H1 (cell line): ENCODE measurements around the gene INO80. TPM values are rescaled to one million over a fixed set of nuclear protein-coding genes. Genes with fewer than 3 reads are reported as not detected.

Experiments used
- CTCF ChIA-PET: fragments of 300-600 bp; sonication (Branson Sonifier 250); formaldehyde crosslinking; loops from one replicate; lab custom pipeline; 2021; ENCODE audit not compliant: partially characterized antibody; lab: Charles Lee
- POLR2A ChIA-PET: fragments of 300-600 bp; sonication (Branson Sonifier 250); formaldehyde crosslinking; loops from one replicate; lab custom pipeline; 2021; ENCODE audit warnings: inconsistent platforms; ENCODE audit not compliant: partially characterized antibody; lab: Charles Lee
- DNase-seq, 2 experiments: peaks; one replicate each; pipeline versions ENCODE4 v3.0.0 to v3.0.0-alpha.2; 2010 to 2022; ENCODE audit warnings: low spot score in 2 of 2, low read depth in 1 of 2, mixed read lengths in 1 of 2
- FAIRE-seq: peaks from 2 replicates; lab custom pipeline; 2011; peaks lifted over from hg19 to GRCh38; lab: Jason Lieb, UNC
- H2AFZ ChIP-seq: 2 replicates; pipeline ENCODE4 v1.8.1; 2012; ENCODE audit warnings: low read length, inconsistent platforms
- H2AK5ac ChIP-seq: 2 replicates; pipeline ENCODE4 v1.6.1; 2013; ENCODE audit warnings: low read depth, low read length
- H2BK120ac ChIP-seq: replicated peaks from 2 replicates; pipeline ENCODE3; 2013; ENCODE audit warnings: low read depth, low read length, inconsistent platforms
- H2BK12ac ChIP-seq: 2 replicates; pipeline ENCODE4 v1.6.1; 2013; ENCODE audit warnings: low read depth, low read length
- H2BK15ac ChIP-seq: 2 replicates; pipeline ENCODE4 v1.6.1; 2013; ENCODE audit warnings: low read length
- H2BK20ac ChIP-seq: 2 replicates; pipeline ENCODE4 v1.6.1; 2013; ENCODE audit warnings: low read length
- H2BK5ac ChIP-seq: 2 replicates; pipeline ENCODE4 v1.6.1; 2013; ENCODE audit warnings: low read depth, low read length
- H3K14ac ChIP-seq: 2 replicates; pipeline ENCODE4 v1.6.1; 2013; ENCODE audit warnings: inconsistent platforms; ENCODE audit not compliant: insufficient read length
- H3K18ac ChIP-seq: 2 replicates; pipeline ENCODE4 v1.6.1; 2013; ENCODE audit warnings: low read length; ENCODE audit errors: extremely low read depth
- H3K23ac ChIP-seq: 2 replicates; pipeline ENCODE4 v1.6.1; 2013; ENCODE audit warnings: inconsistent platforms; ENCODE audit not compliant: insufficient read length
- H3K23me2 ChIP-seq: 2 replicates; pipeline ENCODE4 v1.6.1; 2013; ENCODE audit warnings: low read depth, low read length
- H3K27ac ChIP-seq: 2 replicates; pipeline ENCODE4 v1.6.1; 2011; ENCODE audit warnings: low read depth, low read length, inconsistent platforms
- H3K27me3 ChIP-seq, 4 experiments: replicated peaks in 1 of 4; 1 replicate in 1 of 4; 2 replicates in 3 of 4; pipeline versions ENCODE4 v1.6.1 to v1.8.1; 2011 to 2013; ENCODE audit warnings: low read length in 3 of 4, mild to moderate bottlenecking in 3 of 4, inconsistent platforms in 2 of 4, mixed read lengths in 2 of 4, moderate library complexity in 1 of 4; ENCODE audit not compliant: control insufficient read depth in 3 of 4, insufficient read depth in 3 of 4; ENCODE audit errors: extremely low read depth in 1 of 4
- H3K36me3 ChIP-seq, 4 experiments: 2 replicates each; pipeline versions ENCODE4 v1.6.1 to v1.8.1; 2011 to 2013; ENCODE audit warnings: mild to moderate bottlenecking in 4 of 4, low read length in 3 of 4, moderate library complexity in 2 of 4, control low read depth in 1 of 4, inconsistent platforms in 1 of 4; ENCODE audit not compliant: insufficient read depth in 4 of 4, control insufficient read depth in 2 of 4
- H3K4ac ChIP-seq: replicated peaks from 2 replicates; pipeline ENCODE3; 2013; ENCODE audit warnings: low read length, low read depth, mixed read lengths, inconsistent platforms; ENCODE audit not compliant: insufficient read length
- H3K4me1 ChIP-seq, 4 experiments: replicated peaks in 1 of 4; 1 replicate in 1 of 4; 2 replicates in 3 of 4; pipeline versions ENCODE4 v1.6.1 to v1.8.1; 2011 to 2013; ENCODE audit warnings: low read length in 3 of 4, inconsistent platforms in 2 of 4, mixed read lengths in 1 of 4; ENCODE audit not compliant: insufficient read depth in 4 of 4, control insufficient read depth in 3 of 4
- H3K4me2 ChIP-seq, 2 experiments: 2 replicates each; pipeline versions ENCODE4 v1.6.1 to v1.8.1; 2011 to 2013; ENCODE audit warnings: low read depth in 2 of 2, low read length in 2 of 2, control low read depth in 1 of 2, inconsistent platforms in 1 of 2, mild to moderate bottlenecking in 1 of 2; ENCODE audit not compliant: insufficient read depth in 1 of 2
- H3K4me3 ChIP-seq, 4 experiments: fragments of 200-600, 300-600 bp in 1 of 4; sonication (generic), shearing (Covaris generic), sonication (Bioruptor Twin) in 1 of 4; 2 replicates each; pipeline versions ENCODE4 v1.5.1 to v1.8.1; 2011 to 2016; ENCODE audit warnings: low read length in 4 of 4, low read depth in 3 of 4, control low read depth in 2 of 4, inconsistent platforms in 2 of 4, mild to moderate bottlenecking in 2 of 4, mixed read lengths in 1 of 4, moderate library complexity in 1 of 4; ENCODE audit not compliant: insufficient read depth in 2 of 4; ENCODE audit errors: extremely low read depth in 1 of 4
- H3K56ac ChIP-seq: replicated peaks from 2 replicates; pipeline ENCODE3; 2013; ENCODE audit warnings: low read depth, mild to moderate bottlenecking, mixed read lengths, low read length, inconsistent platforms; ENCODE audit not compliant: insufficient read length
- H3K79me1 ChIP-seq: 2 replicates; pipeline ENCODE4 v1.6.1; 2013; ENCODE audit warnings: low read depth, low read length, control low read depth
- H3K79me2 ChIP-seq, 2 experiments: 2 replicates each; pipeline versions ENCODE4 v1.6.1 to v1.8.1; 2012 to 2013; ENCODE audit warnings: low read length in 2 of 2, mild to moderate bottlenecking in 2 of 2, inconsistent platforms in 1 of 2; ENCODE audit not compliant: insufficient read depth in 2 of 2, control insufficient read depth in 1 of 2
- H3K9ac ChIP-seq, 4 experiments: replicated peaks in 1 of 4; 1 replicate in 1 of 4; 2 replicates in 3 of 4; pipeline versions ENCODE4 v1.6.1 to v1.8.1; 2011 to 2013; ENCODE audit warnings: low read depth in 3 of 4, low read length in 3 of 4, control low read depth in 2 of 4, mild to moderate bottlenecking in 2 of 4, moderate library complexity in 2 of 4, inconsistent platforms in 1 of 4; ENCODE audit errors: extremely low read depth in 1 of 4
- H3K9me3 ChIP-seq, 2 experiments: 2 replicates each; pipeline versions ENCODE4 v1.6.1 to v1.8.1; 2012 to 2013; ENCODE audit warnings: mild to moderate bottlenecking in 2 of 2, moderate library complexity in 2 of 2, control low read depth in 1 of 2, inconsistent platforms in 1 of 2, low read depth in 1 of 2, low read length in 1 of 2, mixed read lengths in 1 of 2; ENCODE audit not compliant: insufficient read depth in 2 of 2
- H4K20me1 ChIP-seq, 2 experiments: replicated peaks in 1 of 2; 2 replicates each; pipeline versions ENCODE3 to v1.8.1; 2011 to 2013; ENCODE audit warnings: inconsistent platforms in 2 of 2, low read length in 2 of 2, mild to moderate bottlenecking in 1 of 2; ENCODE audit not compliant: insufficient read depth in 2 of 2, control insufficient read depth in 1 of 2
- H4K5ac ChIP-seq: 2 replicates; pipeline ENCODE4 v1.6.1; 2013; ENCODE audit warnings: low read length, low read depth, mixed read lengths, inconsistent platforms; ENCODE audit not compliant: insufficient read length
- H4K8ac ChIP-seq: 2 replicates; pipeline ENCODE4 v1.8.0; 2013; ENCODE audit warnings: mild to moderate bottlenecking, moderate library complexity, low read length, inconsistent platforms; ENCODE audit not compliant: insufficient read depth; ENCODE audit errors: extremely low read depth
- H4K91ac ChIP-seq: replicated peaks from 2 replicates; pipeline ENCODE3; 2013; ENCODE audit warnings: low read length, mixed read lengths, inconsistent platforms; ENCODE audit not compliant: insufficient read length
- BACH1 ChIP-seq: IDR thresholded peaks from 2 replicates; pipeline ENCODE4 v1.6.1; 2012; ENCODE audit warnings: low read length, improper control_type of control experiment
- CHD1 ChIP-seq: IDR thresholded peaks from 2 replicates; pipeline ENCODE4 v1.6.1; 2012; ENCODE audit warnings: low read depth, low read length, improper control_type of control experiment
- CHD2 ChIP-seq: IDR thresholded peaks from 2 replicates; pipeline ENCODE4 v1.6.1; 2012; ENCODE audit warnings: low read length, improper control_type of control experiment
- CREB1 ChIP-seq: IDR thresholded peaks from 2 replicates; pipeline ENCODE4 v1.6.1; 2012; ENCODE audit warnings: inconsistent platforms
- EP300 ChIP-seq, 2 experiments: IDR thresholded peaks; 1 replicate in 1 of 2; 2 replicates in 1 of 2; pipeline ENCODE4 v1.6.1; 2011 to 2012; ENCODE audit warnings: low read depth in 2 of 2, low read length in 2 of 2, mild to moderate bottlenecking in 2 of 2, borderline replicate concordance in 1 of 2, inconsistent platforms in 1 of 2, moderate library complexity in 1 of 2
- EZH2 ChIP-seq: fragments of 200-600 bp; sonication (generic); IDR thresholded peaks from 2 replicates; pipeline ENCODE4 v1.7.1; 2012; ENCODE audit warnings: low read depth, mild to moderate bottlenecking, moderate library complexity, low read length, inconsistent platforms; ENCODE audit not compliant: severe bottlenecking
- HDAC2 ChIP-seq, 2 experiments: fragments of 300-600 bp in 1 of 2; sonication (generic) in 1 of 2; IDR thresholded peaks; 2 replicates each; pipeline ENCODE4 v1.6.1; 2011 to 2012; ENCODE audit warnings: low read depth in 2 of 2, low read length in 2 of 2, mild to moderate bottlenecking in 2 of 2, moderate library complexity in 2 of 2, borderline replicate concordance in 1 of 2, inconsistent platforms in 1 of 2
- KDM5A ChIP-seq: fragments of 200-600 bp; IDR thresholded peaks from 2 replicates; pipeline ENCODE4 v1.7.1; 2012; ENCODE audit warnings: mild to moderate bottlenecking, low read length, inconsistent platforms, mixed read lengths
- PHF8 ChIP-seq: fragments of 200-600 bp; sonication (generic); conservative IDR thresholded peaks from 2 replicates; pipeline ENCODE4 v1.7.1; 2012; ENCODE audit warnings: low read depth, mild to moderate bottlenecking, inconsistent platforms, low read length, moderate library complexity
- TEAD4 ChIP-seq: IDR thresholded peaks from 2 replicates; pipeline ENCODE4 v1.6.1; 2012; ENCODE audit warnings: low read depth, low read length, inconsistent platforms, mixed read lengths
- YY1 ChIP-seq: IDR thresholded peaks from 2 replicates; pipeline ENCODE4 v1.6.1; 2011; ENCODE audit warnings: low read depth, mild to moderate bottlenecking, low read length
- WGBS, 2 experiments: shearing (Covaris generic) in 1 of 2; methylation state at CpG; one replicate each; pipeline versions ENCODE4 v1.1.6 to v1.1.7; 2013 to 2015; ENCODE audit warnings: low lambda C conversion rate in 2 of 2, mixed read lengths in 2 of 2, inconsistent platforms in 1 of 2, low coverage in 1 of 2, missing lambda C conversion rate in 1 of 2; ENCODE audit not compliant: insufficient replicate concordance in 2 of 2, insufficient coverage in 1 of 2, insufficient read length in 1 of 2; ENCODE audit errors: extremely low coverage in 1 of 2, missing lambda C conversion rate in 1 of 2; 5-methylcytosine and 5-hydroxymethylcytosine counted together
- polyA plus RNA-seq, 7 experiments: library from polyadenylated mRNA; depleted of rRNA in 3 of 7; stranded (reverse) in 5 of 7; unstranded in 2 of 7; fragments of >200 nt in 5 of 7; fragments of 200-250 nt in 2 of 7; gene quantifications; 1 replicate in 5 of 7; 2 replicates in 1 of 7; 4 replicates in 1 of 7; pipeline versions ENCODE4 v1.2.1 to v1.2.3, GENCODE V29; 2011 to 2013; ENCODE audit warnings: missing spikeins in 2 of 7, mixed read lengths in 2 of 7
- total RNA-seq: library from RNA; stranded (reverse); fragmentation: NEBNext Ultra II Directional; extraction: Animal tissue kit (Norgen Biotek cat#: 25700); gene quantifications from 2 replicates; pipeline ENCODE4 v1.2.1, GENCODE V29; 2021
- TF ChIP-seq, protein P1 (sequence below), 3 experiments: IDR thresholded peaks; 1 replicate in 2 of 3; 2 replicates in 1 of 3; pipeline versions ENCODE4 v1.5.1 to v1.6.1; 2011; ENCODE audit warnings: low read length in 3 of 3, mild to moderate bottlenecking in 3 of 3, inconsistent platforms in 2 of 3, low read depth in 1 of 3, moderate library complexity in 1 of 3; ENCODE audit not compliant: insufficient read depth in 1 of 3; ENCODE audit errors: control extremely low read depth in 1 of 3

The INO80 gene
- total and polyA plus RNA-seq, 2 of the 8 experiments (the other 6 are each of a cell fraction or from before 2014, with no cell fraction given) = 4.3 to 24.5 TPM

- Histone ChIP-seq H4K5ac (no peak overlapping the region), H2BK20ac (no peak overlapping the region), H3K23me2 (no peaks in the 10 kb centered on the region), H3K4ac (no peak overlapping the region), H3K18ac (no peak overlapping the region), H2AFZ (no peak overlapping the region), H3K4me2 (no peak overlapping the region), H3K14ac (no peak overlapping the region), H3K27ac (no peak overlapping the region), H3K4me3 (no peak overlapping the region), H3K9me3 (no peaks in the 10 kb centered on the region), H4K8ac (no peak overlapping the region), H3K79me2 (no peaks in the 10 kb centered on the region), H3K79me1 (no peaks in the 10 kb centered on the region), H3K9ac (no peak overlapping the region), H2BK15ac (no peak overlapping the region), H3K27me3 (no peaks in the 10 kb centered on the region), H2BK12ac (no peak overlapping the region), H3K4me1 (no peaks in the 10 kb centered on the region), H4K91ac (no peak overlapping the region), H3K56ac (no peak overlapping the region), H3K23ac (no peak overlapping the region), H3K36me3 (no peaks in the 10 kb centered on the region), H2AK5ac (no peak overlapping the region), H4K20me1 (no peaks in the 10 kb centered on the region), H2BK120ac (no peak overlapping the region), H2BK5ac (no peak overlapping the region)
- ChIA-PET POLR2A (no interaction called here), CTCF (no interaction called here)
- FAIRE-seq (no peak), DNase-seq (no peak)
- 87% methylated on average over 6 of the region's 6 CpGs; no CpG with 5 or more reads in 1 of the 2 experiments for WGBS, 2 experiments
- TF ChIP-seq EP300 (IDR thresholded peaks at IDR 0.05; ENCODE audit: borderline replicate concordance in 1 of 2, low read depth in 2 of 2, low read length in 2 of 2) (no peak), CHD2 (no peak), HDAC2 (IDR thresholded peaks at IDR 0.05; ENCODE audit: borderline replicate concordance in 1 of 2, low read depth in 2 of 2, low read length in 2 of 2) (no peak), CHD1 (no peak), BACH1 (no peak), TEAD4 (no peak), CREB1 (no peak), PHF8 (no peak), EZH2 (no peak), KDM5A (no peak), YY1 (no peak)
- TF ChIP-seq, protein P1, sequence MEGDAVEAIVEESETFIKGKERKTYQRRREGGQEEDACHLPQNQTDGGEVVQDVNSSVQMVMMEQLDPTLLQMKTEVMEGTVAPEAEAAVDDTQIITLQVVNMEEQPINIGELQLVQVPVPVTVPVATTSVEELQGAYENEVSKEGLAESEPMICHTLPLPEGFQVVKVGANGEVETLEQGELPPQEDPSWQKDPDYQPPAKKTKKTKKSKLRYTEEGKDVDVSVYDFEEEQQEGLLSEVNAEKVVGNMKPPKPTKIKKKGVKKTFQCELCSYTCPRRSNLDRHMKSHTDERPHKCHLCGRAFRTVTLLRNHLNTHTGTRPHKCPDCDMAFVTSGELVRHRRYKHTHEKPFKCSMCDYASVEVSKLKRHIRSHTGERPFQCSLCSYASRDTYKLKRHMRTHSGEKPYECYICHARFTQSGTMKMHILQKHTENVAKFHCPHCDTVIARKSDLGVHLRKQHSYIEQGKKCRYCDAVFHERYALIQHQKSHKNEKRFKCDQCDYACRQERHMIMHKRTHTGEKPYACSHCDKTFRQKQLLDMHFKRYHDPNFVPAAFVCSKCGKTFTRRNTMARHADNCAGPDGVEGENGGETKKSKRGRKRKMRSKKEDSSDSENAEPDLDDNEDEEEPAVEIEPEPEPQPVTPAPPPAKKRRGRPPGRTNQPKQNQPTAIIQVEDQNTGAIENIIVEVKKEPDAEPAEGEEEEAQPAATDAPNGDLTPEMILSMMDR (IDR thresholded peaks at IDR 0.05; ENCODE audit: control extremely low read depth in 1 of 3, insufficient read depth in 1 of 3, low read depth in 1 of 3, low read length in 3 of 3) = no peak
These were observed 45.3 kb upstream of the INO80 start for GRCh38 chr15:41161336-41161735.
